Natural killer cell (primary cell): Measurements from ENCODE around the gene NDUFB11. TPM values are rescaled to one million over a fixed set of nuclear protein-coding genes. Genes with fewer than 3 reads are reported as not detected.
A peak's percentile ranks its signal among the peaks of the same experiment; 100 is the strongest.

Experiments
- ATAC-seq, 3 donors: fragments of 150-1000 bp in 2 of 3; fragments of 200-7000 bp in 1 of 3; cut with Tn5 transposase; 1 replicate in 1 of 3; 2 replicates in 2 of 3; pipeline ENCODE4 v1.10.0; 2021; ENCODE audit warnings: mild to moderate bottlenecking in 2 of 3, moderate library complexity in 2 of 3
- DNase-seq, 2 donors: peaks; one replicate each; pipeline versions ENCODE4 v3.0.0 to v3.0.0-alpha.2; 2013 to 2021; ENCODE audit warnings: mixed read lengths in 1 of 2
- H3K27ac ChIP-seq: one replicate; pipeline ENCODE4 v1.5.1; 2013; ENCODE audit warnings: mild to moderate bottlenecking, low read length
- H3K27me3 ChIP-seq: one replicate; pipeline ENCODE4 v1.6.1; 2013; ENCODE audit warnings: low read length; ENCODE audit not compliant: control insufficient read depth, insufficient read depth
- H3K36me3 ChIP-seq: one replicate; pipeline ENCODE4 v1.6.1; 2013; ENCODE audit warnings: low read length; ENCODE audit not compliant: control insufficient read depth, insufficient read depth
- H3K4me1 ChIP-seq: one replicate; pipeline ENCODE4 v1.6.1; 2013; ENCODE audit warnings: low read length; ENCODE audit not compliant: control insufficient read depth, insufficient read depth
- H3K4me3 ChIP-seq: one replicate; pipeline ENCODE4 v1.5.1; 2013; ENCODE audit warnings: low read length
- H3K9me3 ChIP-seq: one replicate; pipeline ENCODE4 v1.6.1; 2013; ENCODE audit warnings: low read length; ENCODE audit not compliant: control insufficient read depth, insufficient read depth
- H3K27ac Mint-ChIP-seq, 2 donors: one replicate each; pipeline ENCODE4 v1.8.0; 2022; ENCODE audit warnings: mild to moderate bottlenecking in 2 of 2, mixed read lengths in 2 of 2, moderate library complexity in 1 of 2
- H3K27me3 Mint-ChIP-seq, 2 donors: one replicate each; pipeline ENCODE4 v1.8.0; 2022; ENCODE audit warnings: low read depth in 2 of 2, mixed read lengths in 2 of 2
- H3K36me3 Mint-ChIP-seq: one replicate; pipeline ENCODE4 v1.8.0; 2022; ENCODE audit warnings: mixed read lengths
- H3K4me1 Mint-ChIP-seq, 2 donors: one replicate each; pipeline ENCODE4 v1.8.0; 2022; ENCODE audit warnings: mixed read lengths in 2 of 2
- H3K4me3 Mint-ChIP-seq: one replicate; pipeline ENCODE4 v1.8.0; 2022; ENCODE audit warnings: mild to moderate bottlenecking, moderate library complexity, mixed read lengths
- H3K9me3 Mint-ChIP-seq, 2 donors: one replicate each; pipeline ENCODE4 v1.8.0; 2022; ENCODE audit warnings: mixed read lengths in 2 of 2
- WGBS: methylation state at CpG from one replicate; pipeline ENCODE4 v1.1.7; 2013; ENCODE audit warnings: missing lambda C conversion rate; ENCODE audit not compliant: insufficient coverage; 5-methylcytosine and 5-hydroxymethylcytosine counted together
- intact Hi-C: fragments of 100-400 bp; cut with micrococcal nuclease; formaldehyde crosslinking; loops from one replicate; pipeline ENCODE4 v1.14.2; 2022
- total RNA-seq, 4 donors: library from RNA; stranded (reverse); fragments of 120-200 nt in 1 of 4; gene quantifications; one replicate each; pipeline versions ENCODE4 v1.2.3 to v1.2.4, GENCODE V29; 2013 to 2022
- TF ChIP-seq, protein P1 (sequence below): fragments of 200-600 bp; IDR thresholded peaks from one replicate; pipeline ENCODE4 v1.8.0; 2022; ENCODE audit warnings: antibody characterized with exemption

Gene NDUFB11
- total RNA-seq, 3 donors from 2014 or later (not counting 1 experiment from before 2014, with no cell fraction given), result 38.2 to 43.3 (median 42.3) TPM

DNA sequence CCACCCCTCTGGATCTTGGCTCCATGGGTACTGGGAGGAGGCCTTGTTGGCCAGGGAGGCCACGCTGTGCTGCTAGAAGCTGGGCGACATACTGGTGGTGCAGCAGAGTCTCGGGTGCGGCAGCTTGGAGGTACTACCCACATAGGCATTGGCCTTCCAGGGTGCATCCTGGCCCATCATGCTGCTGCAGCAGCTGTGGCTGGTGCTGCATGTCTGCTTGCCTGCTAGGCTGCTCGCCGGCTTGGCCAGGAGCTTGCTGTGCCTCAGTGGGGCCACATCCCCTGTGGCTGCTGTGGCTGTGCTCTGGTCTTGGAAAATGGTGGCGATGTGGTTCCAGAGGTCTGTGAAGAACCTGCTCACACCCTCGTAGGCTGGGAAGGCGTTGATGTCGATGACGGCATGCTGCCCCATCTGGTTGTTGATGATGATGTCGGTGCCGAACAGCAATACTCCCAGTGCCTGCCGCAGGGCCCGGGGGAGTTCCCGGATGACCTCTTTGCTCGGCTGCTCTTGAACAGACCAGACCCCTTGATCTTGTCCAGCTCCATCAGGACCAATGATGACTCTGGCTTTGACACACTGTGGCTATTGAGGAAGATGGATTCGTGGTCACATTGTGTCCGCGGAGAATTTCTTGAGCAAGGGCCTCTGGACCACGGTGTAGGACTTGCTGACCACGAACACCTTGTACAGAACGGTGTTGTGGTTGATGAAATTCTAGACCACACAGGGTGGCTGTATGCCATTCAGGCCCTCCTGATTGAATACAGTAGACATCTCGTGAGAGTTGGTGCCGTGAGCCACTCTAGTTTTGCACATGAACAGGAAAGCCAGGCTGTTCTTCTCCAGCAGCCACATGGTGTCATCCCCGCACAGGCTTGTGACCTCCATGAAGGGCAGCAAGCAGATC lies 12.4 kb upstream of the NDUFB11 start:
- intact Hi-C loops, result no loop called here
- H3K36me3 ChIP-seq, result peaks cover 3% of the 10 kb centered on the region
- WGBS, result 69% methylated on average over 26 of the region's 26 CpGs

DNA sequence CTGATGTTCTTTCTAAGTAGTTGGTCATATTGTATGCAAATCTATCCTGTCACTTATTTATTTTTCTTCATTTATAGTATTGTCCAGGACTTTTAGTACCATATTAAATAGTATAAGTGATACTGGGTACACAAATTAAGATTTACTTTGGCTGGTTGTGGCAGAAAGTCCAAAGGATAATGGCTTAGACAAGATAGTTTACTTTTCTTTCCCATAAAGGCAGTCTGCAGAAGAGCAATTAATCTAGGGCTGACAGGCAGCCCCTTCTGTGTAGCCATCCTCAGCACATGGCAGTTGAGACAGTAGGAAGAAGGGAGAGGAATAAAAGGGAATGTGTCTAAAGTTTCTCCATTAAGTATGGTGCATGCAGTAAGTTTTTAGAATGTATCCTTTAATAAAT lies 6.9 kb upstream of the NDUFB11 start:
- no peak for ATAC-seq
- Mint-ChIP-seq H3K9me3 (no peaks in the 10 kb centered on the region), H3K27ac (no peak overlapping the region), H3K4me3 (no peak overlapping the region), H3K4me1 (peaks cover 6 to 11% of the 10 kb centered on the region in 2 donors), H3K36me3 (no peaks in the 10 kb centered on the region), H3K27me3 (no peaks in the 10 kb centered on the region)
- Histone ChIP-seq H3K4me1 (peaks cover 14% of the 10 kb centered on the region), H3K27me3 (no peaks in the 10 kb centered on the region), H3K27ac (no peak overlapping the region), H3K4me3 (no peak overlapping the region), H3K9me3 (no peaks in the 10 kb centered on the region), H3K36me3 (peaks cover under 1% of the 10 kb centered on the region)
- no peak for DNase-seq
- TF ChIP-seq, protein P1, sequence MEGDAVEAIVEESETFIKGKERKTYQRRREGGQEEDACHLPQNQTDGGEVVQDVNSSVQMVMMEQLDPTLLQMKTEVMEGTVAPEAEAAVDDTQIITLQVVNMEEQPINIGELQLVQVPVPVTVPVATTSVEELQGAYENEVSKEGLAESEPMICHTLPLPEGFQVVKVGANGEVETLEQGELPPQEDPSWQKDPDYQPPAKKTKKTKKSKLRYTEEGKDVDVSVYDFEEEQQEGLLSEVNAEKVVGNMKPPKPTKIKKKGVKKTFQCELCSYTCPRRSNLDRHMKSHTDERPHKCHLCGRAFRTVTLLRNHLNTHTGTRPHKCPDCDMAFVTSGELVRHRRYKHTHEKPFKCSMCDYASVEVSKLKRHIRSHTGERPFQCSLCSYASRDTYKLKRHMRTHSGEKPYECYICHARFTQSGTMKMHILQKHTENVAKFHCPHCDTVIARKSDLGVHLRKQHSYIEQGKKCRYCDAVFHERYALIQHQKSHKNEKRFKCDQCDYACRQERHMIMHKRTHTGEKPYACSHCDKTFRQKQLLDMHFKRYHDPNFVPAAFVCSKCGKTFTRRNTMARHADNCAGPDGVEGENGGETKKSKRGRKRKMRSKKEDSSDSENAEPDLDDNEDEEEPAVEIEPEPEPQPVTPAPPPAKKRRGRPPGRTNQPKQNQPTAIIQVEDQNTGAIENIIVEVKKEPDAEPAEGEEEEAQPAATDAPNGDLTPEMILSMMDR, result no peak
- intact Hi-C loops, result no loop called here

More for the DNA sequence above, 12.4 kb upstream of the NDUFB11 start:
- Mint-ChIP-seq H3K27me3 (no peaks in the 10 kb centered on the region), H3K9me3 (no peaks in the 10 kb centered on the region), H3K27ac (peak overlapping the region; percentile 57 to 70), H3K4me1 (peaks cover 5 to 6% of the 10 kb centered on the region in 2 donors), H3K36me3 (no peaks in the 10 kb centered on the region), H3K4me3 (no peak overlapping the region)
- no peaks in the 10 kb centered on the region for H3K27me3 ChIP-seq
- DNase-seq (peak in 1 of 2 donors; percentile 20), ATAC-seq (peak; percentile 43 to 74 (median 60))
- H3K27ac ChIP-seq, result no peak overlapping the region
- no peaks in the 10 kb centered on the region for H3K9me3 ChIP-seq
- no peak overlapping the region for H3K4me3 ChIP-seq
- TF ChIP-seq, protein P1, result no peak
- H3K4me1 ChIP-seq, result peaks cover 12% of the 10 kb centered on the region

DNA sequence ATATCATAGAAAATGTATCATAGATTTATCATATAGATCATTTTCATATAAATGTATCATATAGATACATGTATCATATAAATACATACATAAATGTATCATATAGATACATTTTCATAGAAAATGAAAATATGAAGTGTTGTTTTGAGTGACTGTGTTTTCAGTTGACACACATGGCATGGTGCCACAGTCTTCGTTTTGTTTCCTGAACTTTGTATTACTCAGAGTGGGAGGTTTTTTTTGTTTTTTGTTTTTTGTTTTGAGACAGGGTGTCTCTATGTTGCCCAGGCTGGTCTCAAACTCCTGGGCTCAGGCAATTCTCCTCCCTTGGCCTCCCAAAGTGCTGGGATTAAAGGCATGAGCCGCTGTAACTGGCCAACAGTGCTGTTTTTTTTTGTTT lies 4.4 kb upstream of the NDUFB11 start:
- intact Hi-C loops, result no loop called here
- no peak overlapping the region for H3K27ac Mint-ChIP-seq

More for the DNA sequence above, 4.4 kb upstream of the NDUFB11 start:
- Histone ChIP-seq H3K4me3 (no peak overlapping the region), H3K9me3 (no peaks in the 10 kb centered on the region), H3K27me3 (no peaks in the 10 kb centered on the region), H3K36me3 (no peaks in the 10 kb centered on the region), H3K27ac (no peak overlapping the region), H3K4me1 (peaks cover 24% of the 10 kb centered on the region)
- no peak for ATAC-seq
- Mint-ChIP-seq H3K9me3 (no peaks in the 10 kb centered on the region), H3K36me3 (no peaks in the 10 kb centered on the region), H3K4me1 (peaks cover 14 to 27% of the 10 kb centered on the region in 2 donors), H3K27me3 (no peaks in the 10 kb centered on the region), H3K4me3 (no peak overlapping the region)
- no peak for DNase-seq
- WGBS, result 13% methylated on average over 1 of the region's 2 CpGs
- TF ChIP-seq, protein P1, result no peak
